Fibroblast of skin of right biceps (primary cell): Measurements from ENCODE around the gene SH3RF1.
A peak's percentile ranks its signal among the peaks of the same experiment; 100 is the strongest.

Source experiments
- DNase-seq: peaks from one replicate; pipeline ENCODE4 v3.0.0-alpha.2; 2013

Gene SH3RF1

GRCh38 chr4:169274033-169274432 is 3.3 kb upstream of the SH3RF1 start:
- no peak for DNase-seq

- DNase-seq = peak; percentile 94
Measured at GRCh38 chr4:169272265-169272886, 1.6 kb upstream of the SH3RF1 start.

GRCh38 chr4:169271692-169272007 is 894 bp upstream of the SH3RF1 start:
- no peak for DNase-seq

GRCh38 chr4:169269916-169270809 is 593 bp downstream of the SH3RF1 start:
- no peak for DNase-seq

GRCh38 chr4:169268951-169269760 is 1.6 kb downstream of the SH3RF1 start:
- peak; percentile 94 for DNase-seq

- no peak for DNase-seq
Measured at GRCh38 chr4:169267070-169267469, 3.7 kb downstream of the SH3RF1 start.

- DNase-seq = no peak
Measured at GRCh38 chr4:169266661-169267060, 4.1 kb downstream of the SH3RF1 start.

- no peak for DNase-seq
Measured at GRCh38 chr4:169266081-169266480, 4.7 kb downstream of the SH3RF1 start.

GRCh38 chr4:169263791-169264392 is 6.9 kb downstream of the SH3RF1 start:
- DNase-seq = no peak

- no peak for DNase-seq
Measured at GRCh38 chr4:169260217-169260866, 10.4 kb downstream of the SH3RF1 start.

- DNase-seq = no peak
Measured at GRCh38 chr4:169259271-169259670, 11.5 kb downstream of the SH3RF1 start.

GRCh38 chr4:169258141-169258540 is 12.6 kb downstream of the SH3RF1 start:
- DNase-seq = no peak

GRCh38 chr4:169256856-169257761 is 13.6 kb downstream of the SH3RF1 start:
- no peak for DNase-seq

GRCh38 chr4:169256101-169256612 is 14.6 kb downstream of the SH3RF1 start:
- DNase-seq = peak; percentile 50

GRCh38 chr4:169254546-169254983 is 16.2 kb downstream of the SH3RF1 start:
- peak; percentile 88 for DNase-seq

GRCh38 chr4:169253904-169254303 is 16.9 kb downstream of the SH3RF1 start:
- peak; percentile 97 for DNase-seq

- DNase-seq = peak; percentile 21
Measured at GRCh38 chr4:169253113-169253671, 17.6 kb downstream of the SH3RF1 start.

- DNase-seq = peak; percentile 25
Measured at GRCh38 chr4:169252339-169253112, 18.2 kb downstream of the SH3RF1 start.

- DNase-seq = peak; percentile 17
Measured at GRCh38 chr4:169251291-169252235, 19.2 kb downstream of the SH3RF1 start.
